ENCODE data around the gene ZNF76.

Gene ZNF76

DNA sequence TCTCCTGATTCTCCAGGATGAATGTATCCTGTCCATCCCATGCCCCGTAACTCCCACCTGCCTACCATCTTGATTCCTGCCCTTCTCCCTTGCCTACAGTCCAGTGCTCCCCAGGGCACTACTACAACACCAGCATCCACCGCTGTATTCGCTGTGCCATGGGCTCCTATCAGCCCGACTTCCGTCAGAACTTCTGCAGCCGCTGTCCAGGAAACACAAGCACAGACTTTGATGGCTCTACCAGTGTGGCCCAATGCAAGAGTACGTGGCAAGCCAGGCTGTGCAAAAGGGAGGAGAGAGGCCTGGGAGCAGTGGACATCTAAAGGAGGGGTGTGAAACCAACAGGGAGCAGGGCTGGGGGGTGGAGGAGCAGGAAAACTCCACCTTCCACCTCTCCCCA is 15.0 kb upstream of the ZNF76 start:
- no peak for DNase-seq (ENCODE audit: low read depth, low spot score)

GRCh38 chr6:35247642-35248231 is 11.8 kb upstream of the ZNF76 start:
- DNase-seq (ENCODE audit: low read depth, low spot score), result no peak
- no peaks in the 10 kb centered on the region for H3K27me3 ChIP-seq (ENCODE audit: insufficient read depth, insufficient read length)
- H3K4me1 ChIP-seq (ENCODE audit: insufficient read depth, insufficient read length), result peaks cover 11% of the 10 kb centered on the region
- no peak for TF ChIP-seq SUZ12 (IDR thresholded peaks at IDR 0.05; ENCODE audit: extremely low read depth, insufficient read depth, insufficient read length)
- TF ChIP-seq ZNF274 (IDR thresholded peaks at IDR 0.05; ENCODE audit: low read depth, low read length), result no peak
- TF ChIP-seq YY1 (IDR thresholded peaks at IDR 0.05; ENCODE audit: insufficient read depth, insufficient read length), result no peak
- no peak overlapping the region for H3K9ac ChIP-seq (ENCODE audit: insufficient read length, low read depth)
- peaks cover 60% of the 10 kb centered on the region for H3K36me3 ChIP-seq (ENCODE audit: insufficient read depth, insufficient read length, low read length)
- H3K9me3 ChIP-seq (ENCODE audit: insufficient read depth, low read length), result no peaks in the 10 kb centered on the region
- no peak overlapping the region for H3K4me3 ChIP-seq (ENCODE audit: insufficient read length, low read depth)

More for the DNA sequence above, 15.0 kb upstream of the ZNF76 start:
- Histone ChIP-seq H3K36me3 (ENCODE audit: insufficient read depth, insufficient read length, low read length) (peaks cover 66% of the 10 kb centered on the region), H3K4me1 (ENCODE audit: insufficient read depth, insufficient read length) (peaks cover 6% of the 10 kb centered on the region), H3K9ac (ENCODE audit: insufficient read length, low read depth) (no peak overlapping the region), H3K27me3 (ENCODE audit: insufficient read depth, insufficient read length) (no peaks in the 10 kb centered on the region), H3K4me3 (ENCODE audit: insufficient read length, low read depth) (no peak overlapping the region), H3K9me3 (ENCODE audit: insufficient read depth, low read length) (no peaks in the 10 kb centered on the region)
- TF ChIP-seq ZNF274 (IDR thresholded peaks at IDR 0.05; ENCODE audit: low read depth, low read length), result no peak
- no peak for TF ChIP-seq YY1 (IDR thresholded peaks at IDR 0.05; ENCODE audit: insufficient read depth, insufficient read length)
- TF ChIP-seq SUZ12 (IDR thresholded peaks at IDR 0.05; ENCODE audit: extremely low read depth, insufficient read depth, insufficient read length), result no peak

DNA sequence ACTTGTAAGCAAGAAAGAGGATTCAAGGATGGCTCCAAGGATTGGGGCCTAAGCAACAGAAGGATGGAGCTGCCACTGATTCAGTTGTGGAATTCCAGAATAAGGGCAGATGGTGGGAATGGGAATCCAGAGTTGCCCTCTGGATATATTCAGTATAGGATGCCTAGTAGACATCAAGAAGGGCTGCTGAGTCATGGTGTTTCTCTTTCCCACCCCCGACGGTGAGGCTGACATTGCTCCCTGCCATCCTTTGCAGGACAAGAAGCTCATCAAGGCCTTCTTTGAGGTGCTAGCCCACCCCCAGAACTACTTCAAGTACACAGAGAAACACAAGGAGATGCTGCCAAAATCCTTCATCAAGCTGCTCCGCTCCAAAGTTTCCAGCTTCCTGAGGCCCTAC is 11.2 kb upstream of the ZNF76 start:
- Histone ChIP-seq H3K9ac (ENCODE audit: insufficient read length, low read depth) (no peak overlapping the region), H3K36me3 (ENCODE audit: insufficient read depth, insufficient read length, low read length) (peaks cover 55% of the 10 kb centered on the region), H3K27me3 (ENCODE audit: insufficient read depth, insufficient read length) (no peaks in the 10 kb centered on the region), H3K9me3 (ENCODE audit: insufficient read depth, low read length) (no peaks in the 10 kb centered on the region), H3K4me1 (ENCODE audit: insufficient read depth, insufficient read length) (peaks cover 11% of the 10 kb centered on the region), H3K4me3 (ENCODE audit: insufficient read length, low read depth) (no peak overlapping the region)
- TF ChIP-seq SUZ12 (IDR thresholded peaks at IDR 0.05; ENCODE audit: extremely low read depth, insufficient read depth, insufficient read length) (no peak), ZNF274 (IDR thresholded peaks at IDR 0.05; ENCODE audit: low read depth, low read length) (no peak), YY1 (IDR thresholded peaks at IDR 0.05; ENCODE audit: insufficient read depth, insufficient read length) (no peak)
- DNase-seq (ENCODE audit: low read depth, low spot score), result no peak

DNA sequence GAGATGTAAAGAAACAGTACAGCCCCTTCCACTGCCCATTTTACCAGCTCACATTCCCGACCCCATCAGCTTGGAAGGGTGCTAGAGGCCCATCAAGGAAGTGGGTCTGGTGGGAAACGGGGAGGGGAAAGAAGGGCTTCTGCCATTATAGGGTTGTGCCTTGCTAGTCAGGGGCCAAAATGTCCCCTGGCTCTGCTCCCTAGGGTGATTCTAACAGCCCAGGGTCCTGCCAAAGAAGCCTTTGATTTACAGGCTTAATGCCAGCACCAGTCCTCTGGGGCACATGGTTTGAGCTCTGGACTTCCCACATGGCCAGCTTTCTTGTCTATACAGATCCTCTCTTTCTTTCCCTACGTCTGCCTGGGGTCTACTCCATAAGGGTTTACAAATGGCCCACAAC is 10.6 kb upstream of the ZNF76 start:
- H3K4me1 ChIP-seq (ENCODE audit: insufficient read depth, insufficient read length), result peaks cover 11% of the 10 kb centered on the region
- H3K9me3 ChIP-seq (ENCODE audit: insufficient read depth, low read length), result no peaks in the 10 kb centered on the region
- TF ChIP-seq SUZ12 (IDR thresholded peaks at IDR 0.05; ENCODE audit: extremely low read depth, insufficient read depth, insufficient read length) (no peak), ZNF274 (IDR thresholded peaks at IDR 0.05; ENCODE audit: low read depth, low read length) (no peak), YY1 (IDR thresholded peaks at IDR 0.05; ENCODE audit: insufficient read depth, insufficient read length) (no peak)
- no peak for DNase-seq (ENCODE audit: low read depth, low spot score)
- no peaks in the 10 kb centered on the region for H3K27me3 ChIP-seq (ENCODE audit: insufficient read depth, insufficient read length)
- no peak overlapping the region for H3K4me3 ChIP-seq (ENCODE audit: insufficient read length, low read depth)
- peaks cover 50% of the 10 kb centered on the region for H3K36me3 ChIP-seq (ENCODE audit: insufficient read depth, insufficient read length, low read length)
- no peak overlapping the region for H3K9ac ChIP-seq (ENCODE audit: insufficient read length, low read depth)

- no peak for TF ChIP-seq YY1 (IDR thresholded peaks at IDR 0.05; ENCODE audit: insufficient read depth, insufficient read length)
- no peak for TF ChIP-seq SUZ12 (IDR thresholded peaks at IDR 0.05; ENCODE audit: extremely low read depth, insufficient read depth, insufficient read length)
- TF ChIP-seq ZNF274 (IDR thresholded peaks at IDR 0.05; ENCODE audit: low read depth, low read length), result no peak
- no peaks in the 10 kb centered on the region for H3K9me3 ChIP-seq (ENCODE audit: insufficient read depth, low read length)
- no peaks in the 10 kb centered on the region for H3K27me3 ChIP-seq (ENCODE audit: insufficient read depth, insufficient read length)
- DNase-seq (ENCODE audit: low read depth, low spot score), result no peak
- H3K36me3 ChIP-seq (ENCODE audit: insufficient read depth, insufficient read length, low read length), result peaks cover 25% of the 10 kb centered on the region
- H3K4me1 ChIP-seq (ENCODE audit: insufficient read depth, insufficient read length), result peaks cover 11% of the 10 kb centered on the region
- H3K4me3 ChIP-seq (ENCODE audit: insufficient read length, low read depth), result no peak overlapping the region
- H3K9ac ChIP-seq (ENCODE audit: insufficient read length, low read depth), result no peak overlapping the region
Measured at GRCh38 chr6:35251949-35252348, 7.6 kb upstream of the ZNF76 start.

DNA sequence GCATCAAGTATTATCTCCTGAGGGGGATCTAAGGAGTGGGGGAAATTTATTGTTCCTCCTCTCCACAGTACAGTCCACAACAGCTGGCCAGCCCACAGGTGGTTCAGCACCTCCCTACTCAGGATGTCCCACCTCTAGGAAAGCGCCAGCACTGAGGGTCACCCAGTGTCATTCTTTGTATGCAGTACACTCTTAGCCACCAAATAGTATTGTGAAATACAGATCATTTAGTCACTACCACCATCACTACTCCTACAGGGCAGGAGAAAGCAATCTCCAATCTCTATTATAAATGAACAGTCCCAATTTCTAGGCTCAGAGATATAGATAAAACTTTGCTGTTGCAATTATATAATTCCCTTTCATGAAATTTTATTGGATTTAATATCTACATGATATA is 6.3 kb upstream of the ZNF76 start:
- H3K27me3 ChIP-seq (ENCODE audit: insufficient read depth, insufficient read length), result no peaks in the 10 kb centered on the region
- DNase-seq (ENCODE audit: low read depth, low spot score), result no peak
- H3K36me3 ChIP-seq (ENCODE audit: insufficient read depth, insufficient read length, low read length), result peaks cover 20% of the 10 kb centered on the region
- no peaks in the 10 kb centered on the region for H3K9me3 ChIP-seq (ENCODE audit: insufficient read depth, low read length)
- H3K4me3 ChIP-seq (ENCODE audit: insufficient read length, low read depth), result no peak overlapping the region
- H3K9ac ChIP-seq (ENCODE audit: insufficient read length, low read depth), result no peak overlapping the region
- H3K4me1 ChIP-seq (ENCODE audit: insufficient read depth, insufficient read length), result peaks cover 9% of the 10 kb centered on the region
- no peak for TF ChIP-seq SUZ12 (IDR thresholded peaks at IDR 0.05; ENCODE audit: extremely low read depth, insufficient read depth, insufficient read length)
- no peak for TF ChIP-seq YY1 (IDR thresholded peaks at IDR 0.05; ENCODE audit: insufficient read depth, insufficient read length)
- TF ChIP-seq ZNF274 (IDR thresholded peaks at IDR 0.05; ENCODE audit: low read depth, low read length), result no peak

- Histone ChIP-seq H3K36me3 (ENCODE audit: insufficient read depth, insufficient read length, low read length) (peaks cover 2% of the 10 kb centered on the region), H3K9ac (ENCODE audit: insufficient read length, low read depth) (peak overlapping the region; percentile 87), H3K9me3 (ENCODE audit: insufficient read depth, low read length) (no peaks in the 10 kb centered on the region), H3K4me1 (ENCODE audit: insufficient read depth, insufficient read length) (no peaks in the 10 kb centered on the region), H3K4me3 (ENCODE audit: insufficient read length, low read depth) (peak overlapping the region; percentile 90), H3K27me3 (ENCODE audit: insufficient read depth, insufficient read length) (no peaks in the 10 kb centered on the region)
- TF ChIP-seq SUZ12 (IDR thresholded peaks at IDR 0.05; ENCODE audit: extremely low read depth, insufficient read depth, insufficient read length), result no peak
- no peak for TF ChIP-seq ZNF274 (IDR thresholded peaks at IDR 0.05; ENCODE audit: low read depth, low read length)
- no peak for DNase-seq (ENCODE audit: low read depth, low spot score)
Measured at GRCh38 chr6:35258336-35258735, 1.2 kb upstream of the ZNF76 start.

Measured in NT2/D1 (cell line).